Muscle layer of colon (tissue), 2 donors: ENCODE results near the gene DOCK4.

Experiments
- H3K27ac ChIP-seq: one replicate; pipeline ENCODE4 v1.7.0; 2013; ENCODE audit warnings: low read depth, mild to moderate bottlenecking, low read length, moderate library complexity
- H3K27me3 ChIP-seq, 2 donors: one replicate each; pipeline ENCODE4 v1.7.0; 2013; ENCODE audit warnings: low read length in 2 of 2, mild to moderate bottlenecking in 2 of 2; ENCODE audit not compliant: insufficient read depth in 2 of 2, control insufficient read depth in 1 of 2
- H3K36me3 ChIP-seq: one replicate; pipeline ENCODE4 v1.7.0; 2013; ENCODE audit warnings: mild to moderate bottlenecking, low read length; ENCODE audit not compliant: insufficient read depth
- H3K4me1 ChIP-seq: one replicate; pipeline ENCODE4 v1.7.0; 2013; ENCODE audit warnings: mild to moderate bottlenecking, low read length; ENCODE audit not compliant: insufficient read depth
- H3K4me3 ChIP-seq, 2 donors: one replicate each; pipeline ENCODE4 v1.7.0; 2013; ENCODE audit warnings: low read length in 2 of 2, low read depth in 1 of 2, mild to moderate bottlenecking in 1 of 2, moderate library complexity in 1 of 2
- H3K9ac ChIP-seq: one replicate; pipeline ENCODE4 v1.7.0; 2013; ENCODE audit warnings: low read length
- H3K9me3 ChIP-seq: one replicate; pipeline ENCODE4 v1.7.0; 2013; ENCODE audit warnings: mild to moderate bottlenecking, low read length
- donor health status: abdominal sarcoma.
- donor health status: Adenocarcinoma of cecum.

The DOCK4 gene

GRCh38 chr7:112171673-112172072, 34.5 kb downstream of the DOCK4 start:
- no peak overlapping the region for H3K27ac ChIP-seq
- no peaks in the 10 kb centered on the region for H3K27me3 ChIP-seq
- no peak overlapping the region for H3K9ac ChIP-seq
- H3K9me3 ChIP-seq = no peaks in the 10 kb centered on the region
- peaks cover 10% of the 10 kb centered on the region for H3K4me1 ChIP-seq
- H3K4me3 ChIP-seq = no peak overlapping the region
- H3K36me3 ChIP-seq = no peaks in the 10 kb centered on the region

GRCh38 chr7:112168915-112169314, 37.3 kb downstream of the DOCK4 start:
- no peak overlapping the region for H3K27ac ChIP-seq
- H3K9me3 ChIP-seq = no peaks in the 10 kb centered on the region
- H3K9ac ChIP-seq = no peak overlapping the region
- peaks cover 10% of the 10 kb centered on the region for H3K4me1 ChIP-seq
- H3K27me3 ChIP-seq = no peaks in the 10 kb centered on the region
- H3K36me3 ChIP-seq = no peaks in the 10 kb centered on the region
- no peak overlapping the region for H3K4me3 ChIP-seq

- H3K27ac ChIP-seq = no peak overlapping the region
- no peaks in the 10 kb centered on the region for H3K36me3 ChIP-seq
- no peaks in the 10 kb centered on the region for H3K9me3 ChIP-seq
- no peak overlapping the region for H3K9ac ChIP-seq
- peaks cover 9% of the 10 kb centered on the region for H3K4me1 ChIP-seq
- no peak overlapping the region for H3K4me3 ChIP-seq
- H3K27me3 ChIP-seq = no peaks in the 10 kb centered on the region
Observed at GRCh38 chr7:112167147-112167546, 39.1 kb downstream of the DOCK4 start.

GRCh38 chr7:112162784-112163506, 43.3 kb downstream of the DOCK4 start:
- Histone ChIP-seq H3K36me3 (no peaks in the 10 kb centered on the region), H3K27ac (no peak overlapping the region), H3K9ac (no peak overlapping the region), H3K27me3 (no peaks in the 10 kb centered on the region), H3K9me3 (no peaks in the 10 kb centered on the region), H3K4me3 (no peak overlapping the region), H3K4me1 (peaks cover 32% of the 10 kb centered on the region)

- Histone ChIP-seq H3K4me3 (no peak overlapping the region), H3K9me3 (no peaks in the 10 kb centered on the region), H3K9ac (no peak overlapping the region), H3K27me3 (no peaks in the 10 kb centered on the region), H3K4me1 (peaks cover 32% of the 10 kb centered on the region), H3K27ac (no peak overlapping the region), H3K36me3 (no peaks in the 10 kb centered on the region)
Observed at GRCh38 chr7:112162142-112162766, 43.9 kb downstream of the DOCK4 start.

GRCh38 chr7:112161253-112162141, 44.7 kb downstream of the DOCK4 start:
- H3K9ac ChIP-seq = no peak overlapping the region
- peaks cover 32% of the 10 kb centered on the region for H3K4me1 ChIP-seq
- H3K27me3 ChIP-seq = no peaks in the 10 kb centered on the region
- no peak overlapping the region for H3K27ac ChIP-seq
- no peaks in the 10 kb centered on the region for H3K36me3 ChIP-seq
- H3K9me3 ChIP-seq = no peaks in the 10 kb centered on the region
- H3K4me3 ChIP-seq = no peak overlapping the region

GRCh38 chr7:112160771-112161150, 45.4 kb downstream of the DOCK4 start:
- H3K4me3 ChIP-seq = no peak overlapping the region
- H3K36me3 ChIP-seq = no peaks in the 10 kb centered on the region
- H3K27me3 ChIP-seq = no peaks in the 10 kb centered on the region
- peaks cover 32% of the 10 kb centered on the region for H3K4me1 ChIP-seq
- H3K27ac ChIP-seq = no peak overlapping the region
- no peak overlapping the region for H3K9ac ChIP-seq
- H3K9me3 ChIP-seq = no peaks in the 10 kb centered on the region

- peaks cover 32% of the 10 kb centered on the region for H3K4me1 ChIP-seq
- H3K4me3 ChIP-seq = no peak overlapping the region
- H3K9me3 ChIP-seq = no peaks in the 10 kb centered on the region
- no peaks in the 10 kb centered on the region for H3K27me3 ChIP-seq
- H3K36me3 ChIP-seq = no peaks in the 10 kb centered on the region
- no peak overlapping the region for H3K9ac ChIP-seq
- no peak overlapping the region for H3K27ac ChIP-seq
Observed at GRCh38 chr7:112160130-112160770, 45.9 kb downstream of the DOCK4 start.

- Histone ChIP-seq H3K36me3 (no peaks in the 10 kb centered on the region), H3K4me1 (peaks cover 32% of the 10 kb centered on the region), H3K27me3 (no peaks in the 10 kb centered on the region), H3K27ac (no peak overlapping the region), H3K9me3 (no peaks in the 10 kb centered on the region), H3K4me3 (no peak overlapping the region), H3K9ac (no peak overlapping the region)
Observed at GRCh38 chr7:112159351-112159750, 46.8 kb downstream of the DOCK4 start.

GRCh38 chr7:112157072-112157471, 49.1 kb downstream of the DOCK4 start:
- Histone ChIP-seq H3K27me3 (no peaks in the 10 kb centered on the region), H3K36me3 (no peaks in the 10 kb centered on the region), H3K9ac (no peak overlapping the region), H3K27ac (no peak overlapping the region), H3K4me1 (peaks cover 22% of the 10 kb centered on the region), H3K9me3 (no peaks in the 10 kb centered on the region), H3K4me3 (no peak overlapping the region)

- Histone ChIP-seq H3K27ac (no peak overlapping the region), H3K27me3 (no peaks in the 10 kb centered on the region), H3K36me3 (no peaks in the 10 kb centered on the region), H3K4me1 (peaks cover 15% of the 10 kb centered on the region), H3K9me3 (no peaks in the 10 kb centered on the region), H3K9ac (no peak overlapping the region), H3K4me3 (no peak overlapping the region)
Observed at GRCh38 chr7:112156412-112156811, 49.8 kb downstream of the DOCK4 start.
